ENCODE data around the gene CCDC97.

GRCh38 chr19:41332000-41332399 is 22.0 kb downstream of the CCDC97 start:
- TF ChIP-seq CTCF (IDR thresholded peaks at IDR 0.05), result no peak
- no peak for TF ChIP-seq POLR2A (IDR thresholded peaks at IDR 0.05)
